HG02571 (cell line): Measurements from ENCODE around the gene TTLL5.

Source experiments
- ATAC-seq: cut with Tn5 transposase; IDR thresholded peaks from one replicate; pipeline ENCODE4 v1.9.1; 2021; ENCODE audit warnings: mild to moderate bottlenecking, moderate library complexity; ENCODE audit not compliant: unreplicated experiment

Gene TTLL5

DNA sequence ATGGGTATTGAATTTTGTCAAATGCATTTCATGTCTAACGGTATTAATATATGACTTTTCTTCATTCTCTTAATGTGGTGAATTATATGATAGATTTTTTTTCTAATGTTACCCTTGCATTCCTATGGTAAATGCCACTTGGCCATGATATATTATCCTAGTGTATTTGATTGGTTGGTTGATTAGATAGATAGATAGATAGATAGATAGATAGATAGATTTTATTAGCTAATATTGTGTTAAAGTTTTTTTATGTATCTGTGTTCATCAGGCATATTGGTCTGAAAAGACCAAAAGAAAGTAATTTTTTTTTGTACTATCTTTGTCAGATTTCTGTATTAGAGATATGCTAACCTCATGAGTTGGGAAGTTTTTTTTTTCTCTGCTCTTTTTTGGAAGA lies 196.2 kb downstream of the TTLL5 start:
- no peak for ATAC-seq

GRCh38 chr14:75858362-75858761 lies 197.3 kb downstream of the TTLL5 start:
- ATAC-seq = no peak

DNA sequence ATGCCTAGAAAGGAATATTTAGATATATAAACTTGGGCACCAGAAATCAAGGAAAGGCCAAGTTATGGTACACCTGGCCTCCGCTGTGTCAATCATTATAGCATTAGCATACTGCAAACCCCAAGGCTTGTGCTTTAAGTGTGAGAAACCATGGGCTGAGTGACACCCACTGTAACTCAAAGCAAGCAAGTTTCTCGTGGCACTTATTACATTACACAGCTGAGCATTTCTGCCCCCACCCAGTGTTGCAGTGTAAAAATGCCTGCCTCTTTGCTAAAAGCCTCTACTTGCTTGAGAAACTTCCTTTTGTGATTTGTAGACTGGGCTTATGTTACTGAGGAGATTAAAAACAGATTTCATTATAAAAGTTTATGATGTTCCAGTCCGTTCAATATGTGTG lies 198.7 kb downstream of the TTLL5 start:
- no peak for ATAC-seq

DNA sequence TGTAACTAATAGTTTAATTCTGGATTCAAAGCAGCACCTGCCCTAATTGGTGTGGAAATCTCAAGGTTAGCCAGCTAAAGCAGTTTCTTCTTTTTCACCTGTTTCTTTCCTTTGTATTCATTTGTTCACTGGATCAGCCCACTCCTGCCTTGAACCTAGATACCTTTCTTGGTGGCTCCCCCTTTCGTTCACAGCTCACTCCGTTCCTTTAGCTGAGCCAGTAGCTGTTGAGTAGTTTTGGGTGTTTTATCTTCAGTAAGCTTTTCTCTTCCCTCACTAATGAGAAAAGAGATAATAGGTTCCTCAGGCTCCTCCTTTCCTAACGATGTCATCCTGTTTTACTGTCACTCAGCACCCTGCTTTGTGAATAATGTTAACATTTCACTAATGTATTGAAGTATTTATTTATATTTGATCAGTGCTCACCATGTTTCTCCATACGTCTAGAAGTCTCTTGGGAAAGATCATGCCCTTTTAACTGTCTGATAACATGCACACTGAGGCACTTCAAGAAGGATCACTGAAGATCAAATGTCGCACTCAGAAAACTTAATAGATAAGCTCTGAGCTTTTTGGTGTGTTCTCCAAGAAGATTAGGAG lies 199.6 kb downstream of the TTLL5 start:
- ATAC-seq = no peak

GRCh38 chr14:75861161-75861621 lies 200.1 kb downstream of the TTLL5 start:
- ATAC-seq = no peak

GRCh38 chr14:75863221-75863620 lies 202.2 kb downstream of the TTLL5 start:
- no peak for ATAC-seq

GRCh38 chr14:75864352-75864751 lies 203.3 kb downstream of the TTLL5 start:
- ATAC-seq = no peak

GRCh38 chr14:75865531-75865930 lies 204.5 kb downstream of the TTLL5 start:
- ATAC-seq = no peak

DNA sequence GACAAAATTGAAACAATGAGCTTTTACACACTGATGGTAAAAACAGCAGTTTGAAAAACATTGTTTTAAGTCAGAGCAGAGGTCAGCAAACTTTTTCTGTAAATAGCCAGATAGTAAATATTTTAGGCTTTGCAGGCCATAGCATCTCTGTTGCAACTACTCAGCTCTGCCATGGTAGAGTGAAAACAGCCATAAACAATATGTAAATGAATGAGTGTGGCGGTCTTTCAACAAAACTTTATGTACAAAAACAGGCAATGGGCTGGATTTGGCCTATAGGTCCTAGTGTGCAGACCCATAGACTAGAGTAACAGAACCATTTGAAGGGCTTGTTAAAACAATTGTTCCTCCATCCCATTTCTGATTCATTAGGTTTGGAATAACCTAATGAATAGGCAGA lies 205.9 kb downstream of the TTLL5 start:
- no peak for ATAC-seq

DNA sequence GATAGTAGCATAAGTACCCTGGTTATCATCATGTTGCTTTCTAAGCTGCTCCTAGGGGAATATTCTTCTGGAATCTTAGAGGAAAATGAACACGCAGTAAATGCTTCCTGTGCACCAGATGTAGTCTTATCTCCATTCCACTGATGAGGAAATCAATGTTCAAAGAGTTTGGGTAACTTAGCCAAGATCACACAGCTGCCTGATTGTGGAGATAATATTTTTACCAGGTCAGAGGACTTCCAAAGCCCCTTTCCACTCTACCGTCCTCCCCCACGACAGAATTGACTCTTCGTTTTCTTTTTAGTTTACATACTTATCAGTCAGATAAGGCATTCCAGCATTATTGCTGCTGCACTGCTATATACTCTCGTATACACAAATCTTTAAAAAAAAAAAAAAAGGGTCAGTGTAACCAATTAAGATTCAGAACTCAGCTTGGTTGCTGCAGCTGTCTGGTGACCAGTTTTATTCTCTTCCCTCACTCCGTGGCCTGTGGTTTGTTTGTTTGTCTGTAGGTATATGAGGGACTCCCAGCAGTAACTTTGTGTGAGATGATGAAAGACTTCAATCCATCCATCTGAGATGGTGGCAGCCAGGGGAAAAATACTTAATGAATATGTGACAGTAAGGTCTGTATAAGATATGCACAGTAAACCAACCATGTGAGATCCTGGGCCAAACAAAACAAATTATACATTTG lies 210.3 kb downstream of the TTLL5 start:
- no peak for ATAC-seq

DNA sequence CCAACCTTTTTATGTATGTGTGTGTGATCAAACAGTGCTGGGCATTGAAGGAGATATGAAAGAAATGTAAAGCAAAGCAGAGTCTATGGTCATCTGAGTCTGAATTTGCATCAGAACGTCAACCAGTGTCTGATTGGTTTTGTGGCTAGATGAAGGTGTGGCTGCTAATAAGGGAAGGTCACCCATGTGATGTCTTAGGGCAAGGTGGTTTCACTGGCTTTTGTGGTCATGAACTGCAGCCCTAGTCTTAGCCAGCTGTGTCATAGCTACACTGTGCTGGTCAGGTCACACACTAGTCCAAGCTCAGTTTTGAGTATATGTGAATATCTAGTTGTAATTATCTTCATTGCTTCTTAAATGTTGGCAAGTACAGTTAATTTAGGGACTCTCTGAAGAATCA lies 214.9 kb downstream of the TTLL5 start:
- peak; percentile 95 for ATAC-seq

- no peak for ATAC-seq
Observed at GRCh38 chr14:75876530-75876929, 215.5 kb downstream of the TTLL5 start.

- no peak for ATAC-seq
Observed at GRCh38 chr14:75877292-75877691, 216.2 kb downstream of the TTLL5 start.

GRCh38 chr14:75877884-75878283 lies 216.8 kb downstream of the TTLL5 start:
- no peak for ATAC-seq

DNA sequence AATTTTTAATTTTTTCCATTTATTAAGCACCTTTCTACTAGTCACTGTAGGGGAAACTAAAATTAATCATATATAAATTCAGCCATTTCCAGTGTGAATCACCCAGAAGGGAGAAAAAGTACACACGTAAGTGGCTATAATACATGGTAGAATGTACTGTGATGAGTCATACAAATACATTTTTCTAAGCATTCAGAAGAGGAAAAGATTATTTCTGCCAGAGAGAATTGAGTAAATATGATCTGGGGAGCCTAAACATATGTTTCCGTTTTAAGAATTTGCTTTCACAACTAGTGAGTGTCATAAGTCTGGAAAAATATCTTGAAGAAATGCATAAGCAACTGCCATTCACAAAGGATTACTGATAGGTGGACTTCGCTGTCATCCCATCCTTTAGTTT lies 218.0 kb downstream of the TTLL5 start:
- no peak for ATAC-seq

- ATAC-seq = no peak
Observed at GRCh38 chr14:75880512-75880911, 219.5 kb downstream of the TTLL5 start.

DNA sequence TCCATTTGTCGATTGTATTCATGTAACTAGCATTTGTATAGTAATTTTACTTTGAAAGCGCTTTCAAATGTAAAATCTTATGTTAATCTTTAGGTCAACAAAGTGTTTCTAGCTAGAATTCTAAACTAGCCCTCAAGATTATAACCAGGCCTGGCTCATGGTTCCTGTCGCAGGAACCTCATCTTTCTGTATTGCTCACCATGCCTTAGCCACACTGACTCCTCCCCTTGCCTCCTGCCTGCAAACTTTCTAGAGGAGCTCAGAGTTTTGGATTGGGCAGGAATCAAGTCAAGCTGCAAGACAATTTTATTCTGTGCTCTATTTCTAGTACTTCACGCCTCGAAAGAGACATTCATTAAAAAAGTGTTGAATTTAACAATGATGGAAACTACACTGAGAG lies 220.9 kb downstream of the TTLL5 start:
- no peak for ATAC-seq

- ATAC-seq = no peak
Observed at GRCh38 chr14:75884198-75884611, 223.2 kb downstream of the TTLL5 start.

GRCh38 chr14:75885829-75886228 lies 224.8 kb downstream of the TTLL5 start:
- ATAC-seq = no peak

DNA sequence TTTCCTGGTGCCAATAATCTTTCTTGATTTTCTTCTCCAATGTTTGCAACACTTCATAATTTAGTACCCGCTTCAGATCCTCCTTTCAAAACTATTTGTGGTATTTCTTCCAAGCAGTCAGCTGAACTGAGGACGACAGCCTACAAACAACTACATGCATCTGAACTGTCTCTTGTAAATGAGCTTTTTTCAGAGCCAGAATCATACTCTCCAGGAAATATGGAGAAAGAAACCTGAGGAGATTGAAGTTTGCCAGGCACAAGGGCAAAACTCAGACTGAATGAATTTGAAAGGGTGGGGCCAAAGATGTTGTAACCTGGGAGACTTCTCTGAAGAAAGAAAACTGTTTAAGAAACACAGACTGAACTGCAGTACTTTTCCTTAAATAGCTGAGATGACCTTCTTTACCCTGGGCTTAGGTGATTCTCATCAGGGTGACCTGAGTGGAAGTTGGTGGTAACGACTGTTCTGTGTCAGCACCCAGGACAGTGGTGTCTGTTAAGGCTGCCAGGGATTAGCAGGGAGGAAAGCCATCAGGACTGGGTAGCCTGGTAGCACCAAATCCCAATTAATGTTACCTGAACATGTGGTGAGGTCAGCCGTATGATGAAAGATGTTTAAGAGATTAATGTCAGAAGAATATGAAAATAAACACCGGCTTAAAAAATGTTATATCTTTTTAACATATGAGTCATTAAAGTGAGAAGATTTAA lies 225.7 kb downstream of the TTLL5 start:
- no peak for ATAC-seq

DNA sequence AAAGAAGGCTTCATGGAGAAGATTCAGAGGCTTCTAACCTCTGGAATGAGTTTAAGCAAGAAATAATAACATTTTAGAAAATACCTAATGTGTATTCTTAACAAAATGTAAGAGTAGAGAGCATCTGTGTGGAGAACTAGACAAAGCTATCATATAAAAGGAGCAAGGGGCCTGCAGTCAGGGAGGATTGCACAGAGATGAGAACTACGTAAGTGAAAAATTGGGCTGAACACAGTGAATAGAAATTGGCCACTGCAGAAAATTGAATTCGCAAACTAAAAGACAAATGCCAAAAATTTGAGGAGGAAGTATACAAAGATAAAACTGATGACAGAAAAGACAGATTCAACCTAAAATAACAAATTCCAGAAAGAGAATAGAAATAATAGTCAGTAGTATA lies 227.9 kb downstream of the TTLL5 start:
- no peak for ATAC-seq

- no peak for ATAC-seq
Observed at GRCh38 chr14:75896341-75896740, 235.3 kb downstream of the TTLL5 start.
